Upper lobe of left lung (tissue), 6 donors: ENCODE data around the gene FCHO2. TPM values are rescaled to one million over a fixed set of nuclear protein-coding genes. Genes with fewer than 3 reads are reported as not detected.
A peak's percentile ranks its signal among the peaks of the same experiment; 100 is the strongest.

Experiments used
- ATAC-seq, 2 donors: fragments of 200-7000 bp; cut with Tn5 transposase; one replicate each; pipeline ENCODE4 v1.9.1; 2022; ENCODE audit warnings: mild to moderate bottlenecking in 2 of 2, moderate library complexity in 2 of 2; ENCODE audit not compliant: low FRiP score in 2 of 2
- DNase-seq, 2 donors: peaks; one replicate each; pipeline ENCODE4 v3.0.0-alpha.2; 2019 to 2020
- H3K27ac ChIP-seq, 4 donors: fragments of 200-600 bp; sonication (generic); one replicate each; pipeline ENCODE4 v1.5.1; 2016 to 2019
- H3K27me3 ChIP-seq, 4 donors: fragments of 200-600 bp; sonication (generic); one replicate each; pipeline ENCODE4 v1.5.1; 2017 to 2019
- H3K36me3 ChIP-seq, 4 donors: fragments of 200-600 bp; sonication (generic); one replicate each; pipeline ENCODE4 v1.5.1; 2016 to 2019
- H3K4me1 ChIP-seq, 4 donors: fragments of 200-600 bp; sonication (generic); one replicate each; pipeline ENCODE4 v1.5.1; 2018 to 2019
- H3K4me3 ChIP-seq, 4 donors: fragments of 200-600 bp; sonication (generic); one replicate each; pipeline ENCODE4 v1.5.1; 2017 to 2019; ENCODE audit warnings: mild to moderate bottlenecking in 2 of 4, moderate library complexity in 1 of 4
- H3K9me3 ChIP-seq, 4 donors: fragments of 200-600 bp; sonication (generic); one replicate each; pipeline ENCODE4 v1.5.1; 2018 to 2019
- CTCF ChIP-seq, 6 experiments: fragments of 450-650 bp in 4 of 6; fragments of 200-600 bp in 2 of 6; sonication (generic) in 2 of 6; IDR thresholded peaks; one replicate each; pipeline ENCODE4 v1.5.1; 2016 to 2019; ENCODE audit warnings: antibody characterized with exemption in 6 of 6
- EP300 ChIP-seq, 4 donors: sonication (generic); formaldehyde crosslinking; IDR thresholded peaks; one replicate each; pipeline ENCODE4 v1.5.1; 2017; ENCODE audit warnings: antibody characterized with exemption in 4 of 4, control low read depth in 2 of 4
- POLR2A ChIP-seq, 4 donors: fragments of 450-650 bp; IDR thresholded peaks; one replicate each; pipeline ENCODE4 v1.5.1; 2016 to 2017; ENCODE audit warnings: antibody characterized with exemption in 4 of 4, mild to moderate bottlenecking in 2 of 4
- POLR2AphosphoS5 ChIP-seq, 2 donors: sonication (generic); formaldehyde crosslinking; IDR thresholded peaks; one replicate each; pipeline ENCODE4 v1.5.1; 2017; ENCODE audit warnings: antibody characterized with exemption in 2 of 2
- WGBS, 2 donors: methylation state at CpG; one replicate each; pipeline ENCODE4 v1.1.5; 2017 to 2018; 5-methylcytosine and 5-hydroxymethylcytosine counted together
- total RNA-seq, 6 donors: library from RNA; depleted of rRNA in 4 of 6; stranded (reverse); fragments of >200 nt in 4 of 6; gene quantifications; one replicate each; pipeline versions ENCODE4 v1.1.0 to v1.2.1, GENCODE V29; 2016 to 2021
- donor health status: DM: no; HTN: no; CAD: no; lungs with moderate emphysema.
- donor health status: DM: no; HTN: yes; CAD: no; lungs with severe emphysema.

Gene FCHO2
- total RNA-seq, 6 donors from 2014 or later: 37.6 to 99.5 (median 79.7) TPM

- no peak for ATAC-seq
- H3K4me1 ChIP-seq: peaks cover 5 to 46% (median 16%) of the 10 kb centered on the region in 4 donors
- no peaks in the 10 kb centered on the region for H3K27me3 ChIP-seq
- H3K36me3 ChIP-seq: no peaks in the 10 kb centered on the region
- DNase-seq: no peak
- TF ChIP-seq POLR2A (IDR thresholded peaks at IDR 0.05) (peak in 1 of 4 donors; percentile 17), POLR2AphosphoS5 (IDR thresholded peaks at IDR 0.05) (no peak), EP300 (IDR thresholded peaks at IDR 0.05) (peak in 1 of 4 donors; percentile 48)
- H3K9me3 ChIP-seq: no peaks in the 10 kb centered on the region
- H3K27ac ChIP-seq: peak overlapping the region in 2 of 4 donors; percentile 77 to 82
- H3K4me3 ChIP-seq: no peak overlapping the region
Observed at GRCh38 chr5:72947498-72947897, 8.3 kb upstream of the FCHO2 start.

DNA sequence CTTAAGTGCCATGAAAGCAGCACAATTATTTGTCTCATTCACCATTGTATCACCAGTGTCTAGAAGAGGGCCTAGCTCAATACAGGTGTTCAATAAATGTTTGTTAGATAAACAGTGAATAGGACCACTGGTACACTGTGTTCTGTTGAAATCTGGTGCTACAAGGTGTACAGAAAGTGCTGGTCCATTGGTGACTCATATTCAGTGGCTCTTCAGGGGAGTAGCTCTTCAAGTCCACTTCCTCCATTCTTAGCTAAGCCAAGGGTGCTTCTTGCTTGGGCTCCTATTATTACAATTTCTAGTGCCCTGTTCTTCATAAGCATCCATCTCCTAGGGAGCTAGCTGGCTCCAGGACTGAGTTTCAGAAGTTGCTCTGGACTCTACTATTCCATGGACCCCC lies 6.4 kb upstream of the FCHO2 start:
- ATAC-seq: peak; percentile 62 to 86
- peak in 1 of 2 donors; percentile 73 for DNase-seq
- no peaks in the 10 kb centered on the region for H3K36me3 ChIP-seq
- H3K4me3 ChIP-seq: no peak overlapping the region
- H3K27me3 ChIP-seq: no peaks in the 10 kb centered on the region
- peaks cover 11 to 61% (median 28%) of the 10 kb centered on the region in 4 donors for H3K4me1 ChIP-seq
- peak in 1 of 4 donors; percentile 27 for TF ChIP-seq POLR2A (IDR thresholded peaks at IDR 0.05)
- no peak for TF ChIP-seq CTCF (IDR thresholded peaks at IDR 0.05)
- TF ChIP-seq EP300 (IDR thresholded peaks at IDR 0.05): peak in 3 of 4 donors; percentile 90 to 99 (median 93)
- TF ChIP-seq POLR2AphosphoS5 (IDR thresholded peaks at IDR 0.05): peak; percentile 66 to 67
- no peaks in the 10 kb centered on the region for H3K9me3 ChIP-seq
- H3K27ac ChIP-seq: peak overlapping the region; percentile 53 to 99 (median 66)

DNA sequence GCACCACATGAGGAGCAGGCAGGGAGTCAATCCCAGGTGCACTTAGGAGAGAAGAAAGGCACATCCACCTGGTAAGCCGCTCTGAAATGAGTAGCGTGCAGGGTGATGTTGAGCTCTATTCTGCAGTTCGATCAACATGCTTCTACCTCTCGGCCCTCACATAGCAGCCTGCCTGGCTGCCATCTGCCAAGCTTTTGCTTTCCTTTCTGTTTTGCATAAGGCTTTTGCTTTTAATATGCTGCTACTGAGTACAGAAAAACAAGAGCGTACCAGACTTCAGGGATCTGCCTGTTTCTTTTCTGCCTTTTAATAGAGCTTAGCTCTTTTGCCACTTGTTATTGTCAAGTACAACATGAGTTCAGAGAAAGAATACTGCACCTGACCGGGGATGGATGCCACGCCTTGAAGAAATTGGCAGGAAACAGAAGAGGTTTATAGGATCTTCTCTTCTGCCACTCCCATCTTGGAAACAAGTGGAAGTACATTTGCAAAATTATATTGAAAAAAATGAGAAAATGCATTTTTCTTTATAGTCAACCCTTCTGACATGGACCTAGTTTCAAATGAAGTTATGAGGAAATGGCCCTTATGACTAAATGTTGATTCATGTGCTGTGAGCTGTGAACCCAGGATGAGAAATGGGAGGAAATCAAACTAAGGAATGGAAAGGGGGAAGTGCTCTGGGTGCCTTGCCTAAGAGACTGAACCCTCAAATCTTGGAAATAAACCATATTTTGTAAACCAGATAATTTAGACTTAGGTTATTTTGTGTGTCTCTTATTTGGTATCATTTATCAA lies 4.0 kb upstream of the FCHO2 start:
- TF ChIP-seq EP300 (IDR thresholded peaks at IDR 0.05) (peak in 2 of 4 donors; percentile 24 to 44), POLR2AphosphoS5 (IDR thresholded peaks at IDR 0.05) (no peak), POLR2A (IDR thresholded peaks at IDR 0.05) (peak in 1 of 4 donors; percentile 52), CTCF (IDR thresholded peaks at IDR 0.05) (no peak)
- H3K27ac ChIP-seq: peak overlapping the region; percentile 45 to 100 (median 88)
- no peaks in the 10 kb centered on the region for H3K9me3 ChIP-seq
- WGBS, 2 donors: 78% methylated on average over 7 of the region's 7 CpGs
- no peak overlapping the region for H3K4me3 ChIP-seq
- H3K36me3 ChIP-seq: no peaks in the 10 kb centered on the region
- H3K4me1 ChIP-seq: peaks cover 17 to 66% (median 36%) of the 10 kb centered on the region in 4 donors
- ATAC-seq: no peak
- H3K27me3 ChIP-seq: no peaks in the 10 kb centered on the region
- peak in 1 of 2 donors; percentile 47 for DNase-seq

- 75 to 85% methylated on average over 7 of the region's 7 CpGs for WGBS, 2 donors
- Histone ChIP-seq H3K9me3 (no peaks in the 10 kb centered on the region), H3K36me3 (no peaks in the 10 kb centered on the region), H3K27ac (peak overlapping the region; percentile 97 to 100 (median 98)), H3K4me1 (peaks cover 36 to 69% (median 58%) of the 10 kb centered on the region in 4 donors), H3K4me3 (peak overlapping the region in 1 of 4 donors; percentile 60), H3K27me3 (no peaks in the 10 kb centered on the region)
- no peak for ATAC-seq
- no peak for TF ChIP-seq POLR2AphosphoS5 (IDR thresholded peaks at IDR 0.05)
- no peak for TF ChIP-seq POLR2A (IDR thresholded peaks at IDR 0.05)
- TF ChIP-seq EP300 (IDR thresholded peaks at IDR 0.05): no peak
- no peak for TF ChIP-seq CTCF (IDR thresholded peaks at IDR 0.05)
- no peak for DNase-seq
Observed at GRCh38 chr5:72954389-72954788, 1.5 kb upstream of the FCHO2 start.

GRCh38 chr5:72955143-72955767 lies 586 bp upstream of the FCHO2 start:
- DNase-seq (peak; percentile 84 to 91), ATAC-seq (peak; percentile 74 to 90)
- H3K36me3 ChIP-seq: no peaks in the 10 kb centered on the region
- peak overlapping the region; percentile 97 to 100 (median 98) for H3K27ac ChIP-seq
- no peaks in the 10 kb centered on the region for H3K27me3 ChIP-seq
- peaks cover 41 to 68% (median 60%) of the 10 kb centered on the region in 4 donors for H3K4me1 ChIP-seq
- WGBS, 2 donors: 3% methylated on average over 21 to 33 of the region's 33 CpGs
- no peak for TF ChIP-seq POLR2AphosphoS5 (IDR thresholded peaks at IDR 0.05)
- peak in 1 of 4 donors; percentile 7 for TF ChIP-seq EP300 (IDR thresholded peaks at IDR 0.05)
- TF ChIP-seq CTCF (IDR thresholded peaks at IDR 0.05): no peak
- peak in 1 of 4 donors; percentile 74 for TF ChIP-seq POLR2A (IDR thresholded peaks at IDR 0.05)
- no peaks in the 10 kb centered on the region for H3K9me3 ChIP-seq
- peak overlapping the region; percentile 15 to 96 (median 76) for H3K4me3 ChIP-seq
